HG03025 (cell line): ENCODE data around the gene DNMT3B.
"Not testable (repeated sequence)": the region's sequence is repeated elsewhere in the genome, so short reads cannot be mapped to it uniquely, and the experiment has no call there.

Experiments
- ATAC-seq: cut with Tn5 transposase; IDR thresholded peaks from one replicate; pipeline ENCODE4 v1.9.1; 2021; ENCODE audit warnings: mild to moderate bottlenecking, moderate library complexity; ENCODE audit not compliant: unreplicated experiment, low FRiP score

Gene DNMT3B

GRCh38 chr20:32789896-32790750, 27.9 kb downstream of the DNMT3B start:
- no peak for ATAC-seq

GRCh38 chr20:32790751-32791057, 28.5 kb downstream of the DNMT3B start:
- ATAC-seq, result no peak

DNA sequence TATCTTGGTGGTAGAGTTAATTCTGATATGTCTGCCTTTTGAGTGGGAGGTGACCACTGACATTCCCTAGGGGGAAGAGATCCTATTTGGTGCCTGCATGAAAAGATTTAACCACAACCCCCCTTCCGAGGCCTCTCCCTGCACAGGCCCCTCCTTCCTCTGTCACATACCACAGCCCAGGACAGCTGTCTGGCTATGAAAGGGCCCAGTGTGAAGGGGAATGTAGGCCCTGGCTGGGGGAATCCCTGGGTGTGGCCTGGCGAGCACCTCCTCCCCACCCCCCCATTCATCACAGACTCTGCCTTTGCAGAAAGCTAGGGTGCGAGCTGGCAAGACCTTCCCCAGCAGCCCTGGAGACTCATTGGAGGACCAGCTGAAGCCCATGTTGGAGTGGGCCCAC, 30.1 kb downstream of the DNMT3B start:
- no peak for ATAC-seq

DNA sequence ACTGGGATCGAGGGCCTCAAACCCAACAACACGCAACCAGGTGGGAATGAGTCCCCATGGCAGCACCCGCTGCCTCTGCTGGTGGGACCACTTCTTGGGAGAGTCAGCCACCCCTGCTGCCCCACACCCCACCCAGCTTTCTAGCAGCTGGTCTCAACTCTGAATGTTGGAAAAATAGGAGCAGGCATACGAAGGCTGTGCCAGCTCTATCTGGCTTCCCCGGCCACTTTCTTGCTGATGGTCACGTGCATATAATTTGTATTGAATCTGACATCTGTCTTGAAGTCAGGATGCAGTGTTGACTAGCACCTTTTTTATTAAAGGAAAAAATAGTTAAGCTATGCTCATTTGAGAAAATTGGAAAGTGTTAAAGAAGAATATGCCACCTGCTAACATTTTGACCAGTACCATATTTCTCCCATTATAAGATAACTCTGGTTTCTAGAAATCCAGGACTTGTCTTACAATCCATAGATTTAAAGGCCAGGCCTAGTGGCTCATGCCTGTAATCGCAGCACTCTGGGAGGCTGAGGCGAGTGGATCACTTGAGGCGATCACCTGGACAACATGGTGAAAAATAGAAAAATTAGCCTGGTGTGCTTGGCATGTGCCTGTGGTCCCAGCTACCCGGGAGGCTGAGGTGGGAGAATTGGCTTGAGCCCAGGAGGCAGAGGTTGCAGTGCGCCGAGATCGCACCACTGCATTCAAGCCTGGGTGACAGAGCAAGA, 30.7 kb downstream of the DNMT3B start:
- ATAC-seq, result no peak

- no peak for ATAC-seq
These were observed 34.3 kb downstream of the DNMT3B start for GRCh38 chr20:32796383-32796948.

- no peak for ATAC-seq
These were observed 34.8 kb downstream of the DNMT3B start for GRCh38 chr20:32796981-32797451.

DNA sequence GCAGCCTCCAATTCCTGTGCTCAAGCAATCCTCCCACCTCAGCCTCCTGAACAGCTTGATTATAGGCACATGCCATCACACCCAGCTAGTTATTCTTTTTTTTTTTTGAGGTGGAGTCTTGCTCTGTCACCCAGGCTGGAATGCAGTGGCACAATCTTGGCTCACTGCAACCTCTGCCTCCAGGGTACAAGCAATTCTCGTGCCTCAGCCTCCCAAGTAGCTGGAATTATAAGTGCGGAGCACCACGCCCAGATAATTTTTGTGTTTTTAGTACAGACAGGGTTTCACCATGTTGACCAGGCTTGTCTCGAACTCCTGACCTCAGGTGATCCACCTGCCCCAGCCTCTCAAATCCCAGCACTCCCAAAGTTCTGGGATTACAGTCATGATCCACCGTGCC, 35.4 kb downstream of the DNMT3B start:
- not testable (repeated sequence) for ATAC-seq

- no peak for ATAC-seq
These were observed 36.1 kb downstream of the DNMT3B start for GRCh38 chr20:32798046-32798981.

DNA sequence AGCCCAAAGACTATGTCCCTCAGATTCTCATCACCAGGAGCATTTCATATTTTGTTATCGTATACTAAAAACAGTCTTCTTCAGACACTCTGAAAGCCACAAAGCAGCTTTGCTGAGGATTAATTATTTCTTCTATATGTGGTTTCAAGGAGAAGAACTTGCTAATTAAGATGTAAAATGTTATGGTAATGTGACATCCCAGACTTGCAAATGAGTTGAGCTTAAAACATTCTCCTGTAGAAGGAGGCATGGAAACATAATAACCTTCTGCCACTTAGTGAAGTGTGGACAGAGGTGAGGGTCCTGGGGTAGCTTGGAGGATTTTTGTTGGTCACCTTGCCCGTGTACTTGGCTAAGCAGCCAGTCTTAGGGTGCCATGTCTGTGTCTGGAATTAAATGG, 40.9 kb downstream of the DNMT3B start:
- no peak for ATAC-seq

GRCh38 chr20:32804022-32804715, 42.0 kb downstream of the DNMT3B start:
- no peak for ATAC-seq

- no peak for ATAC-seq
These were observed 42.6 kb downstream of the DNMT3B start for GRCh38 chr20:32804817-32805216.

- no peak for ATAC-seq
These were observed 43.5 kb downstream of the DNMT3B start for GRCh38 chr20:32805721-32806120.

GRCh38 chr20:32806356-32806755, 44.2 kb downstream of the DNMT3B start:
- ATAC-seq, result no peak

DNA sequence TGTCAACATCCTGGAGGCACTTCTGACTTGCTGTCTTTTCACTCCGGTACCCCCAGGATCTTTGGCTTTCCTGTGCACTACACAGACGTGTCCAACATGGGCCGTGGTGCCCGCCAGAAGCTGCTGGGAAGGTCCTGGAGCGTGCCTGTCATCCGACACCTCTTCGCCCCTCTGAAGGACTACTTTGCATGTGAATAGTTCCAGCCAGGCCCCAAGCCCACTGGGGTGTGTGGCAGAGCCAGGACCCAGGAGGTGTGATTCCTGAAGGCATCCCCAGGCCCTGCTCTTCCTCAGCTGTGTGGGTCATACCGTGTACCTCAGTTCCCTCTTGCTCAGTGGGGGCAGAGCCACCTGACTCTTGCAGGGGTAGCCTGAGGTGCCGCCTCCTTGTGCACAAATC, 45.5 kb downstream of the DNMT3B start:
- ATAC-seq, result no peak

DNA sequence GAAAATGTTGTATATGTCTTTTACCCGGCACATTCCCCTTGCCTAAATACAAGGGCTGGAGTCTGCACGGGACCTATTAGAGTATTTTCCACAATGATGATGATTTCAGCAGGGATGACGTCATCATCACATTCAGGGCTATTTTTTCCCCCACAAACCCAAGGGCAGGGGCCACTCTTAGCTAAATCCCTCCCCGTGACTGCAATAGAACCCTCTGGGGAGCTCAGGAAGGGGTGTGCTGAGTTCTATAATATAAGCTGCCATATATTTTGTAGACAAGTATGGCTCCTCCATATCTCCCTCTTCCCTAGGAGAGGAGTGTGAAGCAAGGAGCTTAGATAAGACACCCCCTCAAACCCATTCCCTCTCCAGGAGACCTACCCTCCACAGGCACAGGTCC, 46.3 kb downstream of the DNMT3B start:
- no peak for ATAC-seq

DNA sequence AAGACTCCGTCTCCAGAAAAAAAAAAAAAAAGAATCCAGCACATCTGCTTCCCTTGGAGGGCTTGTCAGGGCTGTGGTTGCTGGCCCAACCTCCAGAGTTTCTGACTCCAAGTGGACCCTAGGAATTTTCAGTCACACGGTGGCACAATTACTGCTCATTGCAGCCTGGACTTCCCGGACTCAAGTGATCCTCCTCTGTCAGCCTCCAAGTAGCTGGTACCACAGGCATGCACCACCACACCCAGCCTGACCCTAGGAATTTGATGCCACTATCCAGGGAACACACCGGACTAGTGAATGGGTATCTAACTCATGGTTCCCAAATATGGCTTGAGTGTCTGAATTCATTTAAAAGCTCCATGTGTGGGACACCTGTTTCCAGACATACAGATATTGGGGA, 47.7 kb downstream of the DNMT3B start:
- no peak for ATAC-seq

DNA sequence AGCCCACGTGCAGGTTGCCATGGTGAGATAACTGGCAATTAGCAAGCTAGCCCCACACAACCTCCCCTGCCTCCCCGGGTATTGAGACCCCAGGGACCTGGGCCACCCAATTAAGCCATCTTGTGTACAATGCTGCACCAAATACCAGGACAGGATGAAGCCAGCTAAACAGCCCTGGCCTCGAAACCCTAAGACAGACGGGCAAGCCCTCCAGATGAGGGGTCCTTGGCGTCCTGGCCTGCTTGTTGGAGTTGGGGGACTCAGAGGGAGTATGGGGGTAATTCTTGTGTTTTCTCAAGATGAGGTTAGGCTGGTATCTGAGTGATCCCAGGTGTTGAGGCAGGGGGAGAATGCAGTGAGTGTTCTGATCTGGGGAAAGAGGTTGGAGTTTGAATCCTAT, 48.8 kb downstream of the DNMT3B start:
- no peak for ATAC-seq

- ATAC-seq, result no peak
These were observed 49.7 kb downstream of the DNMT3B start for GRCh38 chr20:32811886-32812285.

DNA sequence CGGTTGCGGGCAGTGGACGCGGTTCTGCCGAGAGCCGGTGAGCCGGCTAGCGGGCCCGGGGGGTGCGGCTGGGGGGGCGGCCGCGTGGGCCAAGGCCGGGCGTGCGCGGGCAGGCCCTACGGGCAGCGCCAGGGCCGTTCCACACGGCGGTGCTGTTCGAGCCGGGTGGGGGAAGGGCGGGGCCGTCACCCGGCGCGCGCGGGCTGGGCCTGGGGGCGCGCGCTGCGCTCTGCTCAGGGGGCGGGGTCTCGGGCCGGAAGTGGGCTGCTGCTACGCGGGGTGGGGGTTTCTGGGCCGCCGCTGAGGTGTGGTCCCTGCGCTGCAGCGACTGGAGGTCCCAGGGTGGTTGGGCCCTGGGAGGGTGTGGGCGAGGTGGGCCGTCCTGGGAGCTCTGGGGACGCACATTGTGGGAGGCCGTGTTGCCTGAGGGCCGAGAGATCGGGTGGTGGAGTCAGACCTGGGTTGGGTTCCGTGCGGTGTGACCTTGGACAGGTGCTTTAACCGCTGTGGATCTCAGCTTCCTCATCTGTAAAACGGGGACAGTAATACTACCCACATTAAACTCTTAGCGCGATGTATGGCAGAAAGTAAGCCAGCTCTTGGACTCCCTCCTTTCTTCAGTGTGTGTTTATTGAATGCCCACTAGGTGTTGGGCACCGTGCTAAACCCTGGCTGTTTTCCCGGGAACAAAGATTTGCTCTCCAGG, 58.0 kb downstream of the DNMT3B start:
- ATAC-seq, result peak; percentile 65
